HEK293 (cell line): ENCODE data around the gene MMD.

Experiments used
- CTCF ChIP-seq: fragments of 450-650 bp; formaldehyde crosslinking; IDR thresholded peaks from 2 replicates; pipeline ENCODE4 v1.5.1; 2016; ENCODE audit warnings: missing biosample characterization, missing genetic modification characterization
- KLF10 ChIP-seq: fragments of 450-650 bp; IDR thresholded peaks from 2 replicates; pipeline ENCODE4 v1.5.1; 2018; ENCODE audit warnings: missing biosample characterization, mild to moderate bottlenecking, missing genetic modification characterization
- KLF8 ChIP-seq: fragments of 450-650 bp; formaldehyde crosslinking; IDR thresholded peaks from 2 replicates; pipeline ENCODE4 v1.5.1; 2016; ENCODE audit warnings: missing biosample characterization, missing genetic modification characterization
- PBX3 ChIP-seq: sonication (generic); formaldehyde crosslinking; IDR thresholded peaks from 2 replicates; pipeline ENCODE4 v1.8.1; 2022; ENCODE audit warnings: mild to moderate bottlenecking, moderate library complexity, missing genetic modification reagents
- PRDM4 ChIP-seq: fragments of 450-650 bp; formaldehyde crosslinking; IDR thresholded peaks from 2 replicates; pipeline ENCODE4 v1.5.1; 2017; ENCODE audit warnings: missing biosample characterization, missing genetic modification characterization
- ZFHX2 ChIP-seq: fragments of 450-650 bp; formaldehyde crosslinking; conservative IDR thresholded peaks from 2 replicates; pipeline ENCODE4 v1.5.1; 2016; ENCODE audit warnings: missing biosample characterization, missing genetic modification characterization
- ZNF10 ChIP-seq: fragments of 450-650 bp; formaldehyde crosslinking; IDR thresholded peaks from 2 replicates; pipeline ENCODE4 v1.5.1; 2017; ENCODE audit warnings: missing biosample characterization, missing genetic modification characterization
- ZNF423 ChIP-seq: fragments of 450-650 bp; formaldehyde crosslinking; IDR thresholded peaks from 2 replicates; pipeline ENCODE4 v1.5.1; 2016; ENCODE audit warnings: missing biosample characterization, missing genetic modification characterization
- ZNF513 ChIP-seq: fragments of 450-650 bp; IDR thresholded peaks from 2 replicates; pipeline ENCODE4 v1.5.1; 2018; ENCODE audit warnings: missing biosample characterization, missing genetic modification characterization

- TF ChIP-seq ZNF10 (no peak), KLF10 (no peak), CTCF (tag by site-specific recombination) (no peak), PBX3 (CRISPR knock-in tag) (no peak), PRDM4 (tag by site-specific recombination) (no peak), ZFHX2 (tag by site-specific recombination) (no peak), ZNF513 (tag by site-specific recombination) (no peak), KLF8 (tag by site-specific recombination) (no peak), ZNF423 (no peak)
These were observed 55.6 kb downstream of the MMD start for GRCh38 chr17:55366020-55366481.
